ENCODE results near the gene KCNH5.

DNA sequence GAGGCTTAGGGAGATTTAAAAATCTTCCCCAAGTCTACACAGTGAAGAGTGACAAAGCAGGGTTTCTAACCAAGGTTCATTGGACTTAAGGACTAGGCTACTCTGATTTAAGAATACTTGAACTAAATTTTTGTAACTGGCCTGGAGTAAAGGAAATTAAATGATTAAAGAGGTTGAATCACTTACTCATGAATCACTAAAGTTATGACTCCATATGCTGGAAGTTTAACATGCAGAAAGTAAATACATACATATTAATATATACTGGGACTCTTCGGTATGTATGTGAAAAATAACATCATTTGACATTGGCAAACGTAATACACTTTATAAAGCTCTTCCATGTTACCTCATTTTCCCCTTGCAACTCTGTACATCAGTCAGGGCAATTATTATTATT, 322.9 kb downstream of the KCNH5 start:
- TF ChIP-seq, protein P1, sequence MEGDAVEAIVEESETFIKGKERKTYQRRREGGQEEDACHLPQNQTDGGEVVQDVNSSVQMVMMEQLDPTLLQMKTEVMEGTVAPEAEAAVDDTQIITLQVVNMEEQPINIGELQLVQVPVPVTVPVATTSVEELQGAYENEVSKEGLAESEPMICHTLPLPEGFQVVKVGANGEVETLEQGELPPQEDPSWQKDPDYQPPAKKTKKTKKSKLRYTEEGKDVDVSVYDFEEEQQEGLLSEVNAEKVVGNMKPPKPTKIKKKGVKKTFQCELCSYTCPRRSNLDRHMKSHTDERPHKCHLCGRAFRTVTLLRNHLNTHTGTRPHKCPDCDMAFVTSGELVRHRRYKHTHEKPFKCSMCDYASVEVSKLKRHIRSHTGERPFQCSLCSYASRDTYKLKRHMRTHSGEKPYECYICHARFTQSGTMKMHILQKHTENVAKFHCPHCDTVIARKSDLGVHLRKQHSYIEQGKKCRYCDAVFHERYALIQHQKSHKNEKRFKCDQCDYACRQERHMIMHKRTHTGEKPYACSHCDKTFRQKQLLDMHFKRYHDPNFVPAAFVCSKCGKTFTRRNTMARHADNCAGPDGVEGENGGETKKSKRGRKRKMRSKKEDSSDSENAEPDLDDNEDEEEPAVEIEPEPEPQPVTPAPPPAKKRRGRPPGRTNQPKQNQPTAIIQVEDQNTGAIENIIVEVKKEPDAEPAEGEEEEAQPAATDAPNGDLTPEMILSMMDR (conservative IDR thresholded peaks at IDR 0.05; ENCODE audit: low read length), result no peak
- TF ChIP-seq EZH2phosphoT487 (IDR thresholded peaks at IDR 0.05; ENCODE audit: borderline replicate concordance), result no peak
